DMS153 treated with DMSO at 0.1 percent for 48 hours (cell line): ENCODE measurements around the gene AMFR.
A peak's percentile ranks its signal among the peaks of the same experiment; 100 is the strongest.

Experiments used
- DNase-seq: peaks from one replicate; lab custom pipeline; 2025; ENCODE audit not compliant: unreplicated experiment; lab: John Stamatoyannopoulos, UW

Gene AMFR

DNA sequence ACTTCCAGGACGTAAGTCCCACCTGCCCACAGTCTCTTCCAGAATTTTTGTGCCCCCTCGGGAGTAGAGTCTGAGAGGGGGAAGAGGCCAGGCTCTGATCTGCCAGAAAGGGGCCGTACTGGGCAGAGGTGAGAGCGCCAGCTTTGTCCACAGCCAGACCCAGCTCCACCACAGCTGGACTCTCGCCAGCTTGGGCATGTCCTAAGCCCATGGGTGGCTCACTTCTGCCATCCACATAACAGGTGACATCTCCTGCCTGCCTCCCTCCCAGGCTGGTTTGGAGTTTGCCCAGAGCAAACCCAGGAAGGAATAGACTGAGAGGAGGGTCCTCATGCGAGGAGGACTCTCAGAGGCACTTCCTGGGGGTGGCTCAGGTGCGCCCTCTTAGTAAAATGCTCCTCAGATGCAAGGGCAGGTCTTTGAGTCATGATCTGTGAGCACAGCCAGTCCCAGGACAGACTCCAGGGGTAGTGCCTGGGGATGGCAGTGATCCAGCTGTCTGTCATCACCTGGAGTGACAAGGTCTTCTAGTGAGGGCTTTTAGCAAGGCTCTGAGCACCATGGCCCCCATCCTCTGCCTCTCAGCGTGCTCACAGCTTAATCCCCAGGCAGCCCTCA, 89.2 kb downstream of the AMFR start:
- DNase-seq, result no peak

DNA sequence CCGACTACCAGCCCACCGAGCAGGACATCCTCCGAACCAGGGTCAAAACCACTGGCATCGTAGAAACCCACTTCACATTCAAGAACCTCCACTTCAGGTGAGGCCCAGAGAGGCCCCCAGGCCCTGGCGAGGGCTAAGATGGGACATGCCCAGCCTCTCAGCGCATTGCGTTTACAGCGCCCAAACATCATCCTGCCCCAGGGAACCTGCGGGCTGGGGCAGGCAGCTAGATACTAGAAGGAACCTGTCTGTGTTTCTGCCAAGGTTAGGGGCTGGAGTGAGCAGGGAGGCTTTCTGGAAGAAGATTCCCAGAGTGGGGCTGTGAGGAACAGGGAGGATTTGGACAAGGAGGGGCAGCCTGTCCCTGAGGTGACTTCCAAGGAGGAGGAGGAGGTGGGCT, 90.6 kb downstream of the AMFR start:
- DNase-seq, result no peak

DNA sequence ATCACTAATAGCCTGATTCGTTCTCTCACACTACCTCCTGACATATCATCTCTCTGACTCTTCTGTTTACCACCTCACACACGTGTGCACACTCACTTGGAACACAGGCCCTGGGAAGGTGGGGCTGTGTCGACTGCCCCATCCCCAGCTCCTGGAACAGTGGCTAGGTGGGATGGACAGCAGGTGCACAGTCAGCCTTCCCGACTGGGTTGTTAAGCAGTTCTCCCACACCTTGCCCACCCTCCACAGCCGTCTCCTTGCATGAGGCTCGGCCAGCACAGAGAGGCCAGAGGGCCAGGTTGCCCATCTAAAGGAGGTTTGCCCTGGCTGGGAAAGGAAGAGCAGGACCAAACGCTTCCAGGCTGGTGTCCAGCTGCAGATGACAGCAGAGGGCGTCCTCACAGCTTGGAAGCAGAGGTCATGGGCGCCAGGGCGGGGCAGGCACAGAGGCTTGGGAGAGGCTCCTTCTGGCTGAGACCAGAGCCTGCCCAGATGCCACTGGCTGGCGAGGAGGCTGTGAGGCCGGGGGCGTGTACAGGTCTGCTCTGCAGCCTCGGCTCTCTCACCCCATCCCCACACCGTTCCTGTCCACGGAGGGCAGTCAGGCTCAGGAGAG, 92.8 kb downstream of the AMFR start:
- no peak for DNase-seq

DNA sequence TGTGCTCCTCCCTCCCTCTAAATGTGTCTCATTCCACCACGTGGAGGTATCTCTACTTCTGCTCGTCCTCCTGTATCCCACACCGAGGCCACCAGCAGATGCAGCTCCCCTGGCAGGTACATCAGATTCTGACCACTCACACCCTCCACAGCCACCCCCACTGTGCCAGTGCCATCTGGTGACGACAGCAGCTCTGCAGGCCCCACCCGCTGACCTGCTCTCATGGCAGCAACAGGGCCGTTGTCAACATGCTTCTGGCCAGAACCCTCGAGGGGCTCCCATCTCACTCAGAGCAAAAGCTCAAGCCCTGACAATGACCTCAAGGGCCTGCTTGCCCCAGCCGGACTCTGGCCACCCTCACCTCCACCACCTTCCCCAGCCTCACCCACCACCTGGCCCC, 93.4 kb downstream of the AMFR start:
- DNase-seq, result no peak

DNA sequence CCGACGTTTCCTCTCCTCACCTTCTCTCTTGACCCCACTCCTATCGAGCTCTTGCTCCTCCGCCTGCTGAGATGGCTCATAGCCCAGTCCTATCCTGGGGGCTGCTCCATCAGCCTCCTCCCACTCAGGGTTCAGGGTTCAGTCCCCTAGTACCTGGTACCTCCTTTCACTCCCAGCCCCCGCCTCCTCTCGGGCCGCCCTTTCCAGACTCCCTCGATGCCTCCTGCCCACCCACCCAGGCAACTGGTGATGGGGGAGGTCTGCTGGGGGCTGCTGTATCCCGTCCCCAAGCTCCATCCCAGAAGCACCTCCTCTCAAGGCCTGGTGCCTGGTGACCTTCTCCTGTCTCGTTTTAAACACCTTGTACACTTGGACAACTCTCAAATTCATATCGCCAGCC, 93.9 kb downstream of the AMFR start:
- no peak for DNase-seq

DNA sequence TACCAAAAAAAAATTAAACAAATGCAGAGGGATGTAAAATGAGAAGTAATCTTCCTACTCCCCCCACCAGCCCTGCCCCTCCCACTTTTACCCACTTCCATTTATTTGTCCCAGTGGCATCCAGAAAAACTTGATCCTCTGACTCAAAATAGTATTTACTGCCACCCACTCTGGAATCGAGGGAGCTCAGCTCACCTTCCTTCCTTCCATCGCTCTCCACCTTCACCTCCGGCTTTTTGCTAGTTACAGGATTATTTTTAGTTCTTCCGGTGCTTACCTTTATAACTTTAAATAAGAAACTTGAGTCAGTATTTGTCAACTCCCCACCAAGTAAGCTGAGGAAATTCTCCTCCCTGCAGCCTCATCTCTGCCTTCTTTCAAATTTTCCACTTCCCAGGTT, 94.9 kb downstream of the AMFR start:
- no peak for DNase-seq

DNA sequence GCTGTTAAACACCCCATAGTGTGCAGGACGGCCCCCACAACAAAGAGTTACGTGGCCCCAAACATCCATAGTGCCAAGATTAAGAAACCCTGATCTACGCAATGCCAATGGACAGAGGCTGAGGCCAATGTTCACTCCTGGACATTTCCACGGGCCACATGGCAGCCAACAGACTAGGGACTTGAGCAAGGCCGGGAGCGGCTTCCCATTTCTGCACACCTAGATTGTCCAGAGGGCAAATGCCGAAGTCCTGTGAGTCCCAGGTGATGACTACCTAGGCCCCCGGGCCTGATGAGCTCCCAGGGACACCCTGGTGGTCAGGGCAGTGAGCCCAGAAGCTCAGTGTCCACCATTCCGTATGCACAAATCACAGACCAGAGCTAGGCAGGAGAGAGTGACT, 95.5 kb downstream of the AMFR start:
- no peak for DNase-seq

DNA sequence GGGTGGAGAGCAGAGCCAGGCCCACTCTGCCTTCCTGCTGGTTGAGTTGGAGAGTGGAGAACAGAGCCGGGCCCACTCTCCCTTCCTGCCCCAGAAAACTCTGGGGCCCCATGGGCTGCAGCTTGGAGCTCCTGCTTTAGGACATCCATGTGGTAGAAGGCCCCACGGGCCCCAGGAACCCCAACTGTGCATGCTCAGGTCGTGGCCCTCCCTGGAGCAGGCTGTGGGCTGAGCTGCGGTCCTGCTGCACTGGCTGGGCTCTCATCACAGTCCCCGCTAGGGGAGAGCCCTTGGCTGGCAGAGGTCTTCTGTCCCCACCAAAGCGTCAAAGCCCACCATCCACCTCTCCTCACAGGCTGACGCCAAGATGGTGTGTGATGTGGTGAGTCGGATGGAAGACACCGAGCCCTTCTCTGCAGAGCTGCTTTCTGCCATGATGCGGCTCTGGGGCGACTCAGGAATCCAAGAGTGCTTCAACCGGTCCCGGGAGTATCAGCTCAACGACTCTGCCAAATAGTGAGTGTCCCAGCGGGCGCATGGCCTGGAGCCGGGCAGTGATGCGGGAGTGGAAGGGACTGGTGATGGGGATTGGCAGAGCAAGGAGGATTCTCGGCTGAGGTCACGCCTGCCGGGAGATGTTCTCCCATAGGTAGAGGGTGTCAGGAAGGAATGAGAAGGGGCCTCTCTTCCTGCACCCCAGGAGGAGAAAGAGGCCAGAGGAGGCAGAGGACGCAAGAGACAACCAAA, 96.9 kb downstream of the AMFR start:
- DNase-seq, result no peak

DNA sequence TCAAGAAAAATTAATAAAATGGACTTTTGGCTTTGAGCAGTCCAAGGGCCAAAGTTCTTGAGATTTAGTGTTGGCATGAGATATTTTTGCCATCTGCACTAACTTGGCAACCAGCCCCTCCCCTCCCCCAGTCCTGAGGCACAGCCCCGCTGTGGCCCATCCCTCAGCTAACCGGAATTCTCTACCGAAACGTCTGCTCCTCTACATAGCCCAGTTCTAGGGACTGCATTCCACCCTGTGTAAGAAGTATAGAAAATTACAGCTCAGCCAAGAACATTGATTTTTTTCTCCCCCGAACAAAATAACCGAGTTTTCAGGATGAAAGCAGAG, 97.5 kb downstream of the AMFR start:
- DNase-seq, result no peak

DNA sequence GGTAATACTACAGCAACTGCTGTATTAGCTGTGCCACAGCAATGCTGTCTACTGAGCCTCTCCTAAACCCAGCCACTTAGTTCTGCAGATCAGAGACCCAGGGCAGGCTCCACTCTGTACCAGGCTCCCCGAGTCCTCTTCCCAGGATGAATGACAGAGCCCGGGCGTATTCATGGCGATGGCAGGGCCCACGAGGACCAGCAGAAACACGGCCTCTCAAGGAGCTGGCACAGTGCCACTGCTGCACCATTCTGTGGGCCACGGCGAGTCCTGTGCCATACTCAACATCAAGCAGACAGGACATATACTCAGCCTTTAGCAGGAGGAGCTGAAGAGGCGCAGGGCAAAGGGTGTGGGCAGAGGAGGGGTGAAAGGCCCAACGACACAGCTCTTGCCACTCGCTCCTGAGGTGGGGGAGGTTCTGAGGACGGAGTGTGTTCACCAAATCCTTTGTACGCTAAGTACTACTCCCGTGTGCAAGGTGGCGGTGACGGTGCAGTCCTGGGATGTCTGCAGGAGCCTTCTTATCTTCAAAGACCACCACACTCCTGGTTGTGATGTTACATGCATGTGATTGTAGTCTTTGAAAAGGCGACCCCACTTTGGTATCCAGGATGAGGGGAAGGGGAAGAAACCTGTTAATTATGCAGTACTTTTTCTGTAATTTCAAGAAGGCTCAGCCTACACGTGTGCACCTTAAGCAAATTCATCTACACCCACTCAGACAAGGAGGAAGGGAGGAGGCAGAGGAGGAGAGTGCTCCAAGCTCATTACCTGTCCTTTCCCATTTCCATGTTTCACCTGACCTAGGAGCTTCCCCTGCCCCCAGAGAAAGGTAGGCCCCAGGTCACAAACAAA, 98.0 kb downstream of the AMFR start:
- no peak for DNase-seq

DNA sequence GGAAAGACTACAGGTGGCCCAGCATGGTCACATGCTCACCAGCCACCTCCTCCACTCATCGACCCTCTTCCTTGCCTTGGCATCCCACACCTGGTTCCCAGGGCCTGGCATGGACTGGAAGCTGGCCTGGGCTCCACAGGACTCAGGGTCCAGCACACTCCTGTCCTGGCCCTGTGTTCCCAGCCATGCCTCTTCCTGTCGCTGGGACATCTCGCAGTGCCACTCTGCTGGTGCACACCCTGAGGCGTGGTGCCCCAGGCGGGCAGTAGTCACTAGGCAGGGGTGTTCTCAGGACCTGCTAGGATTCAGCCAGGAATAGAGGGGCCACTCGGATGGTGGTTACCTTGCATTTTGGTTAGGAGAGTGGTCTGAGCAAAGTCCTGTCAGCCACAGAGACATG, 99.4 kb downstream of the AMFR start:
- DNase-seq, result no peak

DNA sequence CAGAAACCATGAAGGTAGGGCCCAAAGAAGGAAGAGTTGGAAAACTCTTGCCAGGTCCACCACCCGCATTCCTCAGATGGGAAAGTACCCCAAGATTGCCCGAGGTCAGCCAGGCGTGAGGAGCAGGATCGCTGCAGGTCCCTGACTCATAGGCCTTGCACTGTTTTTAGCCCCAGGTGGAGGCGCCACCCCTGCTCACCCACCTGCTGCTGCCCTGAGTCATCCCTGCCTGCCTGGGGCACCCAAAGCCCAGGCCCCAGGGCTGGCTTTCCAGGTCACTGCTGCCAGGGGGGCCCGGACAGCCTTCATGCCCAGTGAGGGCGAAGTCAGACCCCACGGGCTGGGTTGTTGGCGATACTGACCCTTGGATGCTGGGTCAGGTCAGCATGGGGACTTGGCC, 100.9 kb downstream of the AMFR start:
- no peak for DNase-seq

DNA sequence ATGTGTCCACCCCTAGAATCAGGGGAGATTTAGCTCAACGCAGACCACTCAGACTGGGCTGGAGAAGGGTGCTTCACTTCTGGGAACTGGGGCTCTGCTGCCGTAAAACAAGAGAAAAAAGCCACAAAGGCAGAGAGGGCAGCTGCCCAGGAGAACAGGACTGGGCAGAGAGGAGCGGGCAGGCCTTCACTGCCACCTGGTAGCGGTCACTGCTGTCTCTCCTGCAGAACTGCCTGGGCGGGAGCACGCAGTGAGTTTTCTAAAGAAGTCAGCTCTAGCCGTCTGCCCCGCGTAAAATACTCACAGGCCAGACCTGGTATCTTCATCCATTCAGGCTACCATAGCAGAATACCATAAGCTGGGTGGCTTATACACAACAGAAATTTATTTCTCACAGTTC, 103.8 kb downstream of the AMFR start:
- no peak for DNase-seq

DNA sequence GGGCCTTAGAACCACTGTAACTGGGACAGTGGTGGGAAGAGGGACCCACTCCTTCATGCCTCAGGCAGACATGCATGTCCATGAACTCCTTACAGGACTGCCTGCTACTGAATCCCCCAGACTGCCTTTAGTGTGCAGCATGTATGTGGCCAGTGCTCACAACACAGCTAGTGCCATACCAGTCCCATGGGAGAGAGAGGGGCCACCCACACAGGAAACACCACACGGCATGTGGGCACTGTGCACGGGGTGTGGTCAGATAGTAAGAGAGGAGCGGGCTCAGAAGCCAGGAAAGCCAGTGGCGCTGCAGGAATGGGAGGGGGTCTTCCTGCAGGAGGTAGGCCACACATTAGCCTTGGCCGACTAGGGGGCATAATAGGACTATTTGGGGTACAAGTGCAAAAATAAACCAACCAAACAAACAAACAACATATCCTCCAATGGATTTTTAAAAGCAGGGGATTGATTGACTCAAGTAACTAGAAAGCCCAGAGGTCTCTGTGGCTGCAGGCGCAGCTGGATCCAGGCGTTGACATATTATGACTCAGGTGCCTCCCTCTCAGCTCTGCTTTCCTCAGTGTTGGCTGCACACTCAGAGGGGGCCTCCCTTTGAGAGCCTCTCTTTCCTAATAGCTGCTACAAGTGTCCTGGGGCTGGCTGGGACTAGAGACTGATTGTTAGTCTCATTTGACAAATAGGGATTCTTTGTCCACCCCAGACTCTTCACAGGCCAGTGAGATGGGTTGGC, 104.4 kb downstream of the AMFR start:
- no peak for DNase-seq

DNA sequence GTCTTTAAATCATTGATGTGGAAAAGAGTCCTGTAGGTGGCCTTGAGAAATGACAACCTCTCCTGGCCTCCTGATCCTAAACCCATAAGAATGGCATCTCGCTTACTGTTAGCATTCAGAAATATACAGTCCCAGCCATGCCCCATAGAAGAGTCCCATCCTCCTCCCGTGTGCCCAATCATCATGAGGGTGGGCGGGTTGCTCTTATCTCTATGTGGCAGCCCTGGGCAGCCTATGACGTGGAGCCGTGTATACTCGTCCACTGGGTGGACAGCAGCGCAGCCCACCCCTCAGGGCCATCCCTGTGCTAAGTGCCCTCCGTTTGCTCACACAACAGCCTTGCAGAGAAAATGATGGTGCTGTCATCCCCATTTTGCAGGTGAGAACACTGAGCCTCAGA, 105.3 kb downstream of the AMFR start:
- no peak for DNase-seq

DNA sequence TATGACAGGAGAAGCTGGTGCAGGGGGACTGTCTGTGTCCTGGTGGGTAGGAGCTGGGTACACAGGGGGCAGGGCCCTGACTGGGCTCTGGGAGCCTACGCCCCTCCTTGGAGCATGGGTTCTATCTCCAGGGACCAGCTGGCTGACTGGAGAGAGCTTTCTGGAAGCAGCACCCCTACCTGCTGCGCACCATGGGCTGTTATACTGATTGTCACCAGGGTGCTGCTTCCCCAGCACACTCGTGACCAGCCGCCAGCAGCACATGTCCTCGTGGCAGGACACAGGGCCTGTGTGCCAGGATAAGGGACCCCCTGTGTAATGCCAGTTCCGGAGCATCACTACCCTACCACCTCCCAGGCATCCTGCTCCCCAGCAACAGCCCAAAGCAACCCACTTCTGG, 106.0 kb downstream of the AMFR start:
- DNase-seq, result no peak

DNA sequence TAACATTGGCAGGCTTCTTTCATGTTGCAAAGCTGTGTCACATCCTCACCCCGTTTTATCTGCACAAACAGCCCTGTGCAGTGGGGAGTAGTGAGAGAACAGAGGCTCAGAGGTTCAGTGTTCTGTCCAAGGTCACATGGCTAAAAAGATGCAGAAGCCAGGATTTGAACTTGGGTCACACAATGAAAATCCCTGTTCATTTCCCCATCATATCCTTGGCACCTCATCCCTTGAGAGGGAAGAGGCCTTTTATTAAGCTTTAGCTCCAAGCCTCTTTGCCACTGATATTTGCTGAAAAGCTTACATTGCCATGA, 106.6 kb downstream of the AMFR start:
- DNase-seq, result no peak

DNA sequence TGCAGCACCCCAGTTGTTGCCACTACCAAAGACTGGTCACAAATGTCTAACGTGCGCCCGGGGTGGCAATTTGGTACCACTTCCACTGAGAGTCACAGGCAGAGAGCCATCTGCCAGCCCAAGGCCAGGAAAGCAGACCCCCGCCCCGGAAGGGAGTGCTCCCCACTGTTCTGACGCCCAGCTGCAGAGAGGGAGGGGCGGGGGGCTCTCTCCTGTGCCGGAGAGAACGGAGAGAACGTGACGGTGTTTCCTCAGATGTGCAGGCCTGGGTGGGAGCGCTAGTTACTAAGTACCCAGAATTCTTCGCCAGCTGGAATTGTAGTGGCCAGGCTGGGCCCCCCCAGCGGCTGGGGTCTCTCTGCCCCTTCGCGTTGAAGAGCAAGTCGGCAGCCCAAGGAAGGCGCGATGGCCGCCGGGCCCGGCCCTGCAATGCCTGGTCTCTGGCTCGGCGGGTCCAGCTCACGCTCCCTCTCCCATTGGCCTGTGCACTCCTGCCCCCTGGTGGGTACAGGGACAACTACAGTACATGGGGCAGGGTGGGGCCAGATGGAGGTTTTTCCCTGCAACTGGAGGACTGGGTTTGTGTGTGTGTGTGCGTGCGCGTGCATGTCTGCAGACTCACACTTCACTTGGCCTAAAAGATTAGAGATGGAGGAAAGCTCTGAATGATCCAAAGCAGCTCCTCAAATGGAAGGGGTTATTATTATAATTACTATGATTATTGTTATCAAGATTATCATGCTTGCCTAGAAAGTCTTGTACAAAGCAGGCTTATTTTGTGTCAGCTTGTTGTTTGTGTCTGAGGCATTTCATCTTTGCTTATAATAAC, 107.1 kb downstream of the AMFR start:
- DNase-seq, result peak; percentile 27

DNA sequence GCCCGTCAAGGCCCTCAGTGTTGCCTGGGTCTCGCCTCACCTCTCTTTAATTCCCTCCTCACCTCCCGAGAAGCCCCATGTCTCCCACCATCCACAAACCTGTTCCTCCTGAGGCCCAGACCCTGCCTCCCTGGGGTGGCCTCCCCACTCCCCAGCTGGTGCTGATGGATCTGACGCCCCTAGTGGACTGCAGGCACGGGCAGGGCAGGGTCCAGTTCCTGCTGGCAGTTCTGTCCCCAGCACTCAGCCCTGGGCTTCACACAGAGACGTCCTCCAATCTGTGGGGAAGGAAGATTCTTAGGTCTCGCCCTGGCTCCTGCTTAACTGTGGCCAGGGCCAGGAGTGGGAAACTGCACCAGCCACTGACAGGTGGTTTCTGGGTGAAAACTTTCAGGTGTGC, 108.8 kb downstream of the AMFR start:
- DNase-seq, result no peak

DNA sequence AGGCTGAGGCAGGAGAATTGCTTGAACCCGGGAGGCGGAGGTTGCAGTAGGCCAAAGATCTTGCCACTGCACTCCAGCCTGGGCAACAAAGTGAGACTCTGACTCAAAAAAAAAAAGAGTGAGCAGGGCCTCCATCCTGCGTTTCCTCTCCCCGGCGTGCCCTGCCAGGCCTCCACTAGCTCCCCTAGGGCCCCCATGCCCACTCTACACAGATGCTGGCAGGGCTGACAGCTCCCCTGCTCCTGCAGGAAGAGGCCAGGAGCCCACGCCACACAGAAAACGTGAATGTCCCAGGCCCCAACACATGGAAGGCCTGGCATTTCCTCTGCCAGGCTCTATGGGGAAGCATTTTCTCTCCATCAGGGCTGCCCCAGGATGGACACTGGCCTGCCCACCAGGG, 109.4 kb downstream of the AMFR start:
- DNase-seq, result no peak
